ENCODE data around the gene TSPAN11.
"Not testable (repeated sequence)": the region's sequence is repeated elsewhere in the genome, so short reads cannot be mapped to it uniquely, and the experiment has no call there.

TSPAN11 gene

GRCh38 chr12:31007153-31007495 is 80.6 kb downstream of the TSPAN11 start:
- DNase-seq (ENCODE audit: insufficient read length) (no peak), FAIRE-seq (no peak)
- TF ChIP-seq TAF1 (IDR thresholded peaks at IDR 0.05; ENCODE audit: borderline replicate concordance, low read depth, low read length): no peak
- no peak for TF ChIP-seq POLR2AphosphoS5 (IDR thresholded peaks at IDR 0.05; ENCODE audit: low read depth, low read length)
- TF ChIP-seq POLR2A (IDR thresholded peaks at IDR 0.05; ENCODE audit: low read depth, low read length): no peak

GRCh38 chr12:31007636-31008175 is 81.2 kb downstream of the TSPAN11 start:
- TF ChIP-seq POLR2AphosphoS5 (IDR thresholded peaks at IDR 0.05; ENCODE audit: low read depth, low read length) (no peak), POLR2A (IDR thresholded peaks at IDR 0.05; ENCODE audit: low read depth, low read length) (no peak), TAF1 (IDR thresholded peaks at IDR 0.05; ENCODE audit: borderline replicate concordance, low read depth, low read length) (no peak)
- no peak for FAIRE-seq
- DNase-seq (ENCODE audit: insufficient read length): no peak

- DNase-seq (ENCODE audit: insufficient read length) (no peak), FAIRE-seq (no peak)
- TF ChIP-seq TAF1 (IDR thresholded peaks at IDR 0.05; ENCODE audit: borderline replicate concordance, low read depth, low read length): no peak
- TF ChIP-seq POLR2A (IDR thresholded peaks at IDR 0.05; ENCODE audit: low read depth, low read length): no peak
- TF ChIP-seq POLR2AphosphoS5 (IDR thresholded peaks at IDR 0.05; ENCODE audit: low read depth, low read length): no peak
Observed at GRCh38 chr12:31008241-31008761, 81.8 kb downstream of the TSPAN11 start.

GRCh38 chr12:31008961-31009840 is 82.7 kb downstream of the TSPAN11 start:
- FAIRE-seq: no peak
- no peak for DNase-seq (ENCODE audit: insufficient read length)
- TF ChIP-seq TAF1 (IDR thresholded peaks at IDR 0.05; ENCODE audit: borderline replicate concordance, low read depth, low read length) (no peak), POLR2A (IDR thresholded peaks at IDR 0.05; ENCODE audit: low read depth, low read length) (no peak), POLR2AphosphoS5 (IDR thresholded peaks at IDR 0.05; ENCODE audit: low read depth, low read length) (no peak)

GRCh38 chr12:31009976-31010375 is 83.4 kb downstream of the TSPAN11 start:
- DNase-seq (ENCODE audit: insufficient read length) (no peak), FAIRE-seq (no peak)
- no peak for TF ChIP-seq TAF1 (IDR thresholded peaks at IDR 0.05; ENCODE audit: borderline replicate concordance, low read depth, low read length)
- TF ChIP-seq POLR2A (IDR thresholded peaks at IDR 0.05; ENCODE audit: low read depth, low read length): no peak
- TF ChIP-seq POLR2AphosphoS5 (IDR thresholded peaks at IDR 0.05; ENCODE audit: low read depth, low read length): no peak

GRCh38 chr12:31011336-31011735 is 84.8 kb downstream of the TSPAN11 start:
- no peak for FAIRE-seq
- TF ChIP-seq POLR2A (IDR thresholded peaks at IDR 0.05; ENCODE audit: low read depth, low read length) (no peak), TAF1 (IDR thresholded peaks at IDR 0.05; ENCODE audit: borderline replicate concordance, low read depth, low read length) (no peak), POLR2AphosphoS5 (IDR thresholded peaks at IDR 0.05; ENCODE audit: low read depth, low read length) (no peak)

GRCh38 chr12:31011746-31012566 is 85.4 kb downstream of the TSPAN11 start:
- DNase-seq (ENCODE audit: insufficient read length) (no peak), FAIRE-seq (peak; percentile 92)
- no peak for TF ChIP-seq POLR2AphosphoS5 (IDR thresholded peaks at IDR 0.05; ENCODE audit: low read depth, low read length)
- no peak for TF ChIP-seq POLR2A (IDR thresholded peaks at IDR 0.05; ENCODE audit: low read depth, low read length)
- TF ChIP-seq TAF1 (IDR thresholded peaks at IDR 0.05; ENCODE audit: borderline replicate concordance, low read depth, low read length): no peak

More at GRCh38 chr12:31011336-31011735, 84.8 kb downstream of the TSPAN11 start:
- no peak for DNase-seq (ENCODE audit: insufficient read length)

GRCh38 chr12:31012567-31012891 is 86.0 kb downstream of the TSPAN11 start:
- FAIRE-seq; DNase-seq (ENCODE audit: insufficient read length): not testable (repeated sequence)

- DNase-seq (ENCODE audit: insufficient read length): no peak
- no peak for FAIRE-seq
- TF ChIP-seq TAF1 (IDR thresholded peaks at IDR 0.05; ENCODE audit: borderline replicate concordance, low read depth, low read length): no peak
- no peak for TF ChIP-seq POLR2A (IDR thresholded peaks at IDR 0.05; ENCODE audit: low read depth, low read length)
- TF ChIP-seq POLR2AphosphoS5 (IDR thresholded peaks at IDR 0.05; ENCODE audit: low read depth, low read length): no peak
Observed at GRCh38 chr12:31015215-31015614, 88.7 kb downstream of the TSPAN11 start.

- TF ChIP-seq TAF1 (IDR thresholded peaks at IDR 0.05; ENCODE audit: borderline replicate concordance, low read depth, low read length): no peak
- TF ChIP-seq POLR2AphosphoS5 (IDR thresholded peaks at IDR 0.05; ENCODE audit: low read depth, low read length): no peak
- TF ChIP-seq POLR2A (IDR thresholded peaks at IDR 0.05; ENCODE audit: low read depth, low read length): no peak
- no peak for FAIRE-seq
- no peak for DNase-seq (ENCODE audit: insufficient read length)
Observed at GRCh38 chr12:31016057-31016456, 89.5 kb downstream of the TSPAN11 start.

GRCh38 chr12:31017535-31017934 is 91.0 kb downstream of the TSPAN11 start:
- TF ChIP-seq POLR2A (IDR thresholded peaks at IDR 0.05; ENCODE audit: low read depth, low read length): no peak
- TF ChIP-seq POLR2AphosphoS5 (IDR thresholded peaks at IDR 0.05; ENCODE audit: low read depth, low read length): no peak
- TF ChIP-seq TAF1 (IDR thresholded peaks at IDR 0.05; ENCODE audit: borderline replicate concordance, low read depth, low read length): no peak
- DNase-seq (ENCODE audit: insufficient read length) (no peak), FAIRE-seq (no peak)
